C4-2B (cell line): ENCODE measurements around the gene TBXT.
"Not testable (repeated sequence)": the region's sequence is repeated elsewhere in the genome, so short reads cannot be mapped to it uniquely, and the experiment has no call there.

Source experiments
- H3K27ac ChIP-seq: fragments of 450-650 bp; 2 replicates; pipeline ENCODE4 v1.5.1; 2017
- CTCF ChIP-seq: fragments of 450-650 bp; conservative IDR thresholded peaks from 2 replicates; pipeline ENCODE4 v1.5.1; 2017; ENCODE audit warnings: mild to moderate bottlenecking
- ZFX ChIP-seq: fragments of 450-650 bp; IDR thresholded peaks from 2 replicates; pipeline ENCODE4 v1.6.1; 2017

Gene TBXT

GRCh38 chr6:166127624-166128472, 39.8 kb downstream of the TBXT start:
- TF ChIP-seq ZFX: no peak
- no peak for TF ChIP-seq CTCF
- H3K27ac ChIP-seq: no peak overlapping the region

DNA sequence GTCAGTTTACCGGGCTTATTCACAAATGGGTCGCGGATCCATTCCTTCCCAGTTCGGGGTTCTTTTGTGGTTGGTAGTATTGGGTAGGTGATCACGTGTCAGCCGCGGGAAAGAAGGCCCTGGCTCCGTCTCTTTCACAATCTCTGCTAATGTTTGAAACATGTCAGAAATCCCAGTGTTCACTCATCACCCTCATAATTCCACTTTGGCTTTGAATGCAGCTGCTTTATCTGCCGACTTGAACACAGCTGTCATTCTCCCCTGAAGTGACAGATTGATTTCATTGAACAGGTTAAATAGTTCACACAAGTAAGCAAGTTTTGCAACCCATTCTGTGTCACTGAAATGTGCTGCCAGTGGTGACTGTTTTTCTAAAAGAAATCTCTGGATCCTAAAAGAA, 44.5 kb downstream of the TBXT start:
- H3K27ac ChIP-seq: not testable (repeated sequence)

DNA sequence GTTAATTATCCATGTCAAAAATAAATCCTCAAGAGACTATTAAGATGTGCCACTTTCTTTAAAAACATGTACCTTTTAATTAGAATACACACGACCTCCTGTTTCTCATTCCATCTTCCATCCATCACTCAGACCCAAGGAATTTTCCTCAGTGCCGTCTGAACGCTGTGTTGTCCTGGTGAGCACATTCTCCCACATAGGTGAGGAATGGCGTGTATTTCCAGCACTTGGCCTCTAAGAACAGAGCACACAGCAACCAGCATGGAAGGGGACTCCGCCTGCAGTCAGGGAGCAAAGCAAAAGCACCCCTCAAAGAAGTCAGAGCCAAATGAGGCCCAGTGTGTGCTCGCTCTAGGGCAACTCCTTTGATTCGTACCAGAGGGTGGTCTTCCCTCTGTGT, 45.9 kb downstream of the TBXT start:
- no peak overlapping the region for H3K27ac ChIP-seq
- no peak for TF ChIP-seq ZFX
- TF ChIP-seq CTCF: no peak

- H3K27ac ChIP-seq: no peak overlapping the region
- TF ChIP-seq CTCF: no peak
- no peak for TF ChIP-seq ZFX
Measured at GRCh38 chr6:166119116-166119911, 48.3 kb downstream of the TBXT start.

- no peak overlapping the region for H3K27ac ChIP-seq
- TF ChIP-seq ZFX: no peak
- TF ChIP-seq CTCF: no peak
Measured at GRCh38 chr6:166115609-166116008, 52.0 kb downstream of the TBXT start.

DNA sequence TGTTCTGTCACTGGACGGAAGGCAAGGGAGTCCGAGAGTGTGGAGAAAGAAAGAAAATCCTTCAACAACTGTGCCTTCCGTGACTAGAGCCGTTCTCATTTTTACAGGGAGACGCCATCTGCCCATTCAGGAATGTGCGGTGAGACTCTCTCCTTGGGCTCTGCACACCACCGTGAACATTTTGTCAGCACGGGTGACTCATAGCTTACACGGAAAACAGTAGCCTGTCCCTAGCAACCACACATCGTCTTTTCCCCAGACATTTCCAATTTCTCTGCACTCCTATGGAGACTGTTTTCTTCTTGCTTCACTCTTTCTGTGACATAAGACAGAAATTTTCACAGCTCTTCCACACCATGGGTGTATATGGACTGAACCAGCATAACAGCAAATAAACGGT, 55.1 kb downstream of the TBXT start:
- no peak overlapping the region for H3K27ac ChIP-seq
- TF ChIP-seq ZFX (no peak), CTCF (no peak)

DNA sequence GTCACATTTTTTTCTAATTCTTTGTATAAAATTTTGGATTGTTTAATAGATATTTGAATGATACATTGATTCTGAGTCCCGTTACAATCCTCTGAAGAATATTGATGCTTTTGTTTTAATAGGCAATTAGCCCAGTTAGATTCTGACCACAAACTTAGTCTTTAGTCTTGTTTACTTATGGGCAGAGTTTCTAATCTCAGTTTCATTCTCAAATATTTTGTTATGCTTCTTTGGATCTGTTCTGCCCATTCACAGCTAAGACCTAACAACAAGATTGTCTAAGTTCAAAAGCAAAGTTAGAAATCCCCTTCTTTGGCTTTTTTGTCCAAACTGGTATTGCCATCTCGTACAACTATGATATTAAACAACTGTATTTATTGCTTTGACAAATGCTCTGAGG, 58.0 kb downstream of the TBXT start:
- H3K27ac ChIP-seq: no peak overlapping the region
- TF ChIP-seq ZFX: no peak
- no peak for TF ChIP-seq CTCF
